Loucy (cell line): ENCODE results near the gene MYO1E.

Experiments
- H2AFZ ChIP-seq: fragments of 200-600 bp; sonication (generic); 2 replicates; pipeline ENCODE4 v1.6.0; 2016; ENCODE audit warnings: antibody characterized with exemption, mild to moderate bottlenecking, low read length, moderate library complexity
- H3F3A ChIP-seq: fragments of 200-600 bp; 2 replicates; pipeline ENCODE4 v1.6.0; 2016; ENCODE audit warnings: antibody characterized with exemption, low read depth, mild to moderate bottlenecking
- H3K27me3 ChIP-seq: fragments of 200-600 bp; sonication (generic); 2 replicates; pipeline ENCODE4 v1.6.1; 2014; ENCODE audit warnings: low read length, mild to moderate bottlenecking; ENCODE audit not compliant: insufficient read depth, poor library complexity, severe bottlenecking
- H3K36me3 ChIP-seq: fragments of 200-600 bp; sonication (generic); 2 replicates; pipeline ENCODE4 v1.6.1; 2016; ENCODE audit warnings: low read length; ENCODE audit not compliant: insufficient read depth
- H3K4me1 ChIP-seq: fragments of 200-600 bp; sonication (generic); 2 replicates; pipeline ENCODE4 v1.5.1; 2014; ENCODE audit warnings: low read length, mild to moderate bottlenecking; ENCODE audit not compliant: insufficient read depth, poor library complexity, severe bottlenecking
- H3K4me2 ChIP-seq: fragments of 200-600 bp; sonication (generic); 2 replicates; pipeline ENCODE4 v1.6.0; 2014; ENCODE audit warnings: antibody characterized with exemption, low read length, low read depth, mild to moderate bottlenecking; ENCODE audit not compliant: poor library complexity, severe bottlenecking
- H3K4me3 ChIP-seq: fragments of 200-600 bp; sonication (generic); 2 replicates; pipeline ENCODE4 v1.5.1; 2014; ENCODE audit warnings: low read length, mild to moderate bottlenecking, mixed read lengths; ENCODE audit not compliant: poor library complexity, severe bottlenecking
- H3K79me2 ChIP-seq: fragments of 200-600 bp; sonication (generic); 2 replicates; pipeline ENCODE4 v1.6.1; 2014; ENCODE audit warnings: low read length; ENCODE audit not compliant: insufficient read depth
- H3K9ac ChIP-seq: fragments of 200-600 bp; sonication (generic); 2 replicates; pipeline ENCODE4 v1.6.0; 2014; ENCODE audit warnings: mild to moderate bottlenecking, low read depth, low read length, moderate library complexity; ENCODE audit not compliant: poor library complexity, severe bottlenecking
- H3K9me2 ChIP-seq: fragments of 200-600 bp; sonication (generic); replicated peaks from 2 replicates; pipeline ENCODE4 v1.6.1; 2016; ENCODE audit warnings: low read depth, low read length, mixed read lengths
- H3K9me3 ChIP-seq: fragments of 200-600 bp; sonication (generic); 2 replicates; pipeline ENCODE4 v1.6.1; 2014; ENCODE audit warnings: mild to moderate bottlenecking, antibody characterized with exemption, low read length, low read depth; ENCODE audit not compliant: insufficient read depth
- H4K20me1 ChIP-seq: fragments of 200-600 bp; sonication (generic); 2 replicates; pipeline ENCODE4 v1.6.0; 2014; ENCODE audit warnings: antibody characterized with exemption, low read length, mild to moderate bottlenecking; ENCODE audit not compliant: insufficient read depth, poor library complexity, severe bottlenecking
- EZH2phosphoT487 ChIP-seq: fragments of 200-600 bp; IDR thresholded peaks from 2 replicates; pipeline ENCODE4 v1.6.1; 2018; ENCODE audit warnings: antibody characterized with exemption, mild to moderate bottlenecking, moderate library complexity, borderline replicate concordance
- TF ChIP-seq, protein P1 (sequence below): fragments of 200-600 bp; sonication (generic); conservative IDR thresholded peaks from 2 replicates; pipeline ENCODE4 v1.5.1; 2014; ENCODE audit warnings: mild to moderate bottlenecking, antibody characterized with exemption, low read length

The MYO1E gene

GRCh38 chr15:59256482-59256881 lies 116.2 kb downstream of the MYO1E start:
- no peaks in the 10 kb centered on the region for H3K36me3 ChIP-seq
- no peak overlapping the region for H3K9ac ChIP-seq
- no peak overlapping the region for H3K4me2 ChIP-seq
- H3K9me3 ChIP-seq: no peaks in the 10 kb centered on the region
- H3K9me2 ChIP-seq: no peaks in the 10 kb centered on the region
- no peak for TF ChIP-seq EZH2phosphoT487
- TF ChIP-seq, protein P1, sequence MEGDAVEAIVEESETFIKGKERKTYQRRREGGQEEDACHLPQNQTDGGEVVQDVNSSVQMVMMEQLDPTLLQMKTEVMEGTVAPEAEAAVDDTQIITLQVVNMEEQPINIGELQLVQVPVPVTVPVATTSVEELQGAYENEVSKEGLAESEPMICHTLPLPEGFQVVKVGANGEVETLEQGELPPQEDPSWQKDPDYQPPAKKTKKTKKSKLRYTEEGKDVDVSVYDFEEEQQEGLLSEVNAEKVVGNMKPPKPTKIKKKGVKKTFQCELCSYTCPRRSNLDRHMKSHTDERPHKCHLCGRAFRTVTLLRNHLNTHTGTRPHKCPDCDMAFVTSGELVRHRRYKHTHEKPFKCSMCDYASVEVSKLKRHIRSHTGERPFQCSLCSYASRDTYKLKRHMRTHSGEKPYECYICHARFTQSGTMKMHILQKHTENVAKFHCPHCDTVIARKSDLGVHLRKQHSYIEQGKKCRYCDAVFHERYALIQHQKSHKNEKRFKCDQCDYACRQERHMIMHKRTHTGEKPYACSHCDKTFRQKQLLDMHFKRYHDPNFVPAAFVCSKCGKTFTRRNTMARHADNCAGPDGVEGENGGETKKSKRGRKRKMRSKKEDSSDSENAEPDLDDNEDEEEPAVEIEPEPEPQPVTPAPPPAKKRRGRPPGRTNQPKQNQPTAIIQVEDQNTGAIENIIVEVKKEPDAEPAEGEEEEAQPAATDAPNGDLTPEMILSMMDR: no peak
- H3K4me3 ChIP-seq: no peak overlapping the region
- H4K20me1 ChIP-seq: no peaks in the 10 kb centered on the region
- no peaks in the 10 kb centered on the region for H3F3A ChIP-seq
- no peaks in the 10 kb centered on the region for H3K79me2 ChIP-seq
- no peak overlapping the region for H2AFZ ChIP-seq
- H3K27me3 ChIP-seq: no peaks in the 10 kb centered on the region
- no peaks in the 10 kb centered on the region for H3K4me1 ChIP-seq

- Histone ChIP-seq H3K4me3 (no peak overlapping the region), H3K9me3 (no peaks in the 10 kb centered on the region), H3F3A (no peaks in the 10 kb centered on the region), H2AFZ (no peak overlapping the region), H3K4me1 (no peaks in the 10 kb centered on the region), H3K4me2 (no peak overlapping the region), H3K27me3 (no peaks in the 10 kb centered on the region), H3K9ac (no peak overlapping the region), H3K79me2 (no peaks in the 10 kb centered on the region), H4K20me1 (no peaks in the 10 kb centered on the region), H3K9me2 (no peaks in the 10 kb centered on the region), H3K36me3 (no peaks in the 10 kb centered on the region)
- TF ChIP-seq EZH2phosphoT487: no peak
- TF ChIP-seq, protein P1: no peak
Observed at GRCh38 chr15:59255680-59256336, 116.9 kb downstream of the MYO1E start.

DNA sequence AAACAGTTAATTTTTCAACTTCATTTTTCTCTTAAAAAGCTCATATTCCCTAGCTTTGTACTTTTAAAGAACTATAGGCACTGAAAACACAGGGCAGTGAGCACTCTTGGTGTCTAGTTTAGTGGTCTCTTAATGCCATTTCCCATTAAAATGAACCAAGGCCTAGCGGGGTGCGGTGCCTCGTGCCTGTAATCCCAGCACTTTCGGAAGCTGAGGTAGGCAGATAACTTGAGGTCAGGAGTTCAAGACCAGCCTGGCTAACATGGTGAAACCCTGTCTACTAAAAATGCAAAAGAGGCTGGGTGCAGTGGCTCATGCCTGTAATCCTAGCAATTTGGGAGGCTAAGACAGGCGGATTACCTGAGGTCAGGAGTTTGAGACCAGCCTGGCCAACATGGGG lies 120.5 kb downstream of the MYO1E start:
- TF ChIP-seq, protein P1: no peak
- TF ChIP-seq EZH2phosphoT487: no peak
- H3K36me3 ChIP-seq: no peaks in the 10 kb centered on the region
- no peaks in the 10 kb centered on the region for H3F3A ChIP-seq
- no peaks in the 10 kb centered on the region for H3K4me1 ChIP-seq
- H3K79me2 ChIP-seq: no peaks in the 10 kb centered on the region
- H3K27me3 ChIP-seq: no peaks in the 10 kb centered on the region
- no peaks in the 10 kb centered on the region for H3K9me2 ChIP-seq
- H2AFZ ChIP-seq: no peak overlapping the region
- no peak overlapping the region for H3K4me3 ChIP-seq
- no peak overlapping the region for H3K9ac ChIP-seq
- no peaks in the 10 kb centered on the region for H4K20me1 ChIP-seq
- no peaks in the 10 kb centered on the region for H3K9me3 ChIP-seq
- H3K4me2 ChIP-seq: no peak overlapping the region
